BE2C (cell line): ENCODE data around the gene KCNH8.

Experiments
- DNase-seq: peaks from one replicate; pipeline ENCODE4 v3.0.0-alpha.2; 2020
- H3K27me3 ChIP-seq: fragments of 250-450 bp; sonication (Bioruptor Pico); 2 replicates; pipeline ENCODE4 v1.5.1; 2020; ENCODE audit warnings: mild to moderate bottlenecking
- H3K36me3 ChIP-seq: fragments of 250-450 bp; sonication (Bioruptor Pico); 2 replicates; pipeline ENCODE4 v1.5.1; 2020; ENCODE audit warnings: mild to moderate bottlenecking
- H3K4me1 ChIP-seq: fragments of 250-450 bp; sonication (Bioruptor Pico); 2 replicates; pipeline ENCODE4 v1.5.1; 2020
- H3K4me3 ChIP-seq: 2 replicates; pipeline ENCODE4 v1.5.1; 2011; ENCODE audit warnings: low read depth, low read length
- H3K9me3 ChIP-seq: fragments of 250-450 bp; sonication (Bioruptor Pico); 2 replicates; pipeline ENCODE4 v1.5.1; 2020
- TF ChIP-seq, protein P1 (sequence below): IDR thresholded peaks from 2 replicates; pipeline ENCODE4 v1.5.1; 2012; ENCODE audit warnings: mild to moderate bottlenecking, low read depth, low read length

The KCNH8 gene

DNA sequence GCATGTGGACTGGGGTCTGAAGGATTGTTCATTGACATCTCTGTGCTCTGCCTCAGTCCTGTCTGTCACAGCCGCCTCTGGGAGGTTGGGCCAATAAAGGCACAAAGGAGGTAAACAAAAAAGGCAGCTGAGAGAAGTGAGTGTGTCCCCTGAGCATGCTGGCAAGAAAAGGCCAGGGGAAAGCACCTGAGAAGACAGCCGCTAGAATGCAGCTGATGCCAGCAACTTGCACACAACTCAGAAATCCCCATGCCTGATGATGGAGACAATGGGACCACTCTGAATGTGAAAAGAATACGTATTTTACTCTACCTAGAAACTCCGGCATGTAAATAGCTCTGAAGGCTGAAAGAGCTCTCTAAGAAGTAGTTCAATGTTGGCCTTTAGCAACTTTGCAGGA is 118.7 kb downstream of the KCNH8 start:
- TF ChIP-seq, protein P1, sequence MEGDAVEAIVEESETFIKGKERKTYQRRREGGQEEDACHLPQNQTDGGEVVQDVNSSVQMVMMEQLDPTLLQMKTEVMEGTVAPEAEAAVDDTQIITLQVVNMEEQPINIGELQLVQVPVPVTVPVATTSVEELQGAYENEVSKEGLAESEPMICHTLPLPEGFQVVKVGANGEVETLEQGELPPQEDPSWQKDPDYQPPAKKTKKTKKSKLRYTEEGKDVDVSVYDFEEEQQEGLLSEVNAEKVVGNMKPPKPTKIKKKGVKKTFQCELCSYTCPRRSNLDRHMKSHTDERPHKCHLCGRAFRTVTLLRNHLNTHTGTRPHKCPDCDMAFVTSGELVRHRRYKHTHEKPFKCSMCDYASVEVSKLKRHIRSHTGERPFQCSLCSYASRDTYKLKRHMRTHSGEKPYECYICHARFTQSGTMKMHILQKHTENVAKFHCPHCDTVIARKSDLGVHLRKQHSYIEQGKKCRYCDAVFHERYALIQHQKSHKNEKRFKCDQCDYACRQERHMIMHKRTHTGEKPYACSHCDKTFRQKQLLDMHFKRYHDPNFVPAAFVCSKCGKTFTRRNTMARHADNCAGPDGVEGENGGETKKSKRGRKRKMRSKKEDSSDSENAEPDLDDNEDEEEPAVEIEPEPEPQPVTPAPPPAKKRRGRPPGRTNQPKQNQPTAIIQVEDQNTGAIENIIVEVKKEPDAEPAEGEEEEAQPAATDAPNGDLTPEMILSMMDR, result no peak
- Histone ChIP-seq H3K9me3 (no peaks in the 10 kb centered on the region), H3K27me3 (no peaks in the 10 kb centered on the region), H3K4me3 (no peak overlapping the region), H3K36me3 (no peaks in the 10 kb centered on the region), H3K4me1 (no peaks in the 10 kb centered on the region)
- no peak for DNase-seq

DNA sequence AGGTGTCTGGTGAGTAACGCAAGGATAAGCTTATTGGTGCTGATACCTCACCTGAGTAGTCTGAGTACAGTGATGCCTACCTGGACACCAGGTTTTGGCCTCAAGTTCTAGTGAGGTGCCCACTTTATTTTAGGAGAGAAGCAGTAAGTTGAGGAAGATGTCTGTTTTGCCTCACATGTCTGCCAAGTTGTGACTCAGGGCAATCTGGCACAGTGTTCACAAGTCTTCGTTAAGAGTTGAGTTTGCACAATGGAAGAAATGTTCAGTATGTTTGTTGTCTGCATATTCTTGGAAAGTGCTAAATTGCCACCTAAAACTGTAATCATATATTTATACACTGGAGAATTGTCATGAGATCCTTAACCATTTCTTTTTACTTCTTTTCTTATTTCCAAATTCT is 122.2 kb downstream of the KCNH8 start:
- TF ChIP-seq, protein P1, result no peak
- Histone ChIP-seq H3K27me3 (no peaks in the 10 kb centered on the region), H3K4me3 (no peak overlapping the region), H3K9me3 (no peaks in the 10 kb centered on the region), H3K36me3 (no peaks in the 10 kb centered on the region), H3K4me1 (no peaks in the 10 kb centered on the region)
- DNase-seq, result no peak

DNA sequence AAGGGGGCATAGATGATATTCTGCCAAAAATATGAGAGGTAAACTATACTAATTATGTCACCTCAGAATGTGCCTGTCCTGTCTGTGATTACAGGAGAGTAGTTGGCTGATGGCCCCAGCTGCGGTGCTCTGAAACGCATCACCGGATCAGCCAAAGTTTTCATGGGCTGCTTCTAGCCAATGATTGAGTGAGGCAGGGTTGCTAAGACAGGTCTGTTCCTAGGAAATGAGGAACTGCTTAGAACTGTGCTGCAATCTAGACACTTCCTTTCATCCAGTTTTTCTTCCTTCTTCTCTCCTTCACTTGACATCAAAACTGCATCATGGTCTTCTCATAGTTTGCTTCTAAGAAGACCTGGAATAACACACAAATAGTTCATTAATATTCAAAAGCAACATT is 124.0 kb downstream of the KCNH8 start:
- H3K9me3 ChIP-seq, result no peaks in the 10 kb centered on the region
- no peaks in the 10 kb centered on the region for H3K4me1 ChIP-seq
- no peak overlapping the region for H3K4me3 ChIP-seq
- no peaks in the 10 kb centered on the region for H3K36me3 ChIP-seq
- DNase-seq, result no peak
- no peaks in the 10 kb centered on the region for H3K27me3 ChIP-seq
- TF ChIP-seq, protein P1, result no peak

DNA sequence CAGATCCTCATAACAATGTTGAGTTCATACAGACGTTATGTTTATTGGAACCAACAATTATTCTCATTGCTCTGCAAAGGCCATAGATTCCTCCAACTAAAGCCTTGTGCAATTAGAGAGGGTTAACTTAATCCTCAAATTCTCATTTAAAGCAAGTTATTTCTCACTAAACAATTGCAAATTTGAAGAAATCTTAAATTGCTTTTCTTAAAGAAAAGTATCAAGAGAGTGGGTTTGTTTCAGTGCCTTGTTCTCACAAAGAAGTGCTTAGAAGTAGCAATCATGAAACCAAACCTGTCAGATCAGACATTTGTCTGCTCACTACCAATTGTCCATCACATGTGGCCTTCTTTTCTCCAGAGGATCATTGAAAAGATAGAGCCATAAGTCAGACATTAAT is 124.8 kb downstream of the KCNH8 start:
- no peak overlapping the region for H3K4me3 ChIP-seq
- TF ChIP-seq, protein P1, result no peak
- H3K9me3 ChIP-seq, result no peaks in the 10 kb centered on the region
- H3K4me1 ChIP-seq, result no peaks in the 10 kb centered on the region
- H3K36me3 ChIP-seq, result no peaks in the 10 kb centered on the region
- no peak for DNase-seq
- no peaks in the 10 kb centered on the region for H3K27me3 ChIP-seq

DNA sequence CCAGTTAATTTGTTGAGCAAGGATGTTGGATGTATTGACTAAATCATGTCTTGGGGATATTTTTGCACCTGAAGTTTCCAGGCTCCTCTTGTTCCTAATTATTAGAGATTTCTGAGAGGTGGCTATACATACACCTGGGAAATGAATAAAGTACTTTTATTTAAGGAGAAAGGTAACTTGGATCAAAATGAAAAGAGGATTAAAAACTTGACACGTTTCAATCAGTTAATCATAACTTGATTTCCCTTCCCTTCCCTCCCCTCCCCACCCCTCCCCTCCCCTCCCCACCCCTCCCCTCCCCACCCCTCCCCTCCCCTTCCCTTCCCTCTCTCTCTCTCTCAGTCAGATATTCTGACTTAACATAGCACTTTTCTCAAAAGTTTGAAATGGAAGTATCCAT is 126.3 kb downstream of the KCNH8 start:
- no peak for DNase-seq
- TF ChIP-seq, protein P1, result no peak
- Histone ChIP-seq H3K9me3 (no peaks in the 10 kb centered on the region), H3K27me3 (no peaks in the 10 kb centered on the region), H3K4me3 (no peak overlapping the region), H3K36me3 (no peaks in the 10 kb centered on the region), H3K4me1 (no peaks in the 10 kb centered on the region)

DNA sequence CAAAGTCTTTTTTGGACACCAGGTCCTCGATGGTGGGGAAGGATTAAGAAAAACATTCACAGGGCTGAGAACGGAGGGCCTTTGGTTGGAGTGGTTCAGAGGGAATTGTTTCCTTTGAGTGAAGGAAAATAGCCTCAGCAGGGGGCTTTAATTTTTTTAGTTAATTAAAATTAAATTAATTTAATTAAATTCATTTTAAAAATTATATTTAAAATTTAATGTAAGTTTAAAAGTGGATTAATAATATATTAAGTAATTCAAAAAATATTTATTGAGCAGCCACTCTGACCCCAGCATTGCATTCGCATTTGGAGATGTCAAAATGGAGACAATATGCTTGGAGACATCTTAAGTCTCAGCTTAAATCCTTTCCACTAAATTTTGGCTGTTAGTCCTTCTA is 136.7 kb downstream of the KCNH8 start:
- no peaks in the 10 kb centered on the region for H3K4me1 ChIP-seq
- H3K4me3 ChIP-seq, result no peak overlapping the region
- no peaks in the 10 kb centered on the region for H3K9me3 ChIP-seq
- H3K36me3 ChIP-seq, result no peaks in the 10 kb centered on the region
- H3K27me3 ChIP-seq, result no peaks in the 10 kb centered on the region
- no peak for DNase-seq
- TF ChIP-seq, protein P1, result no peak
